Chondrocyte (in vitro differentiated cells): ENCODE measurements around the gene HCN3. TPM values are rescaled to one million over a fixed set of nuclear protein-coding genes. Genes with fewer than 3 reads are reported as not detected.
"Not testable (repeated sequence)": the region's sequence is repeated elsewhere in the genome, so short reads cannot be mapped to it uniquely, and the experiment has no call there.

Experiments used
- DNase-seq: peaks from one replicate; pipeline ENCODE4 v3.0.0; 2021; ENCODE audit warnings: mixed read lengths, low spot score
- H3K27ac Mint-ChIP-seq: one replicate; pipeline ENCODE4 v1.8.0; 2021; ENCODE audit warnings: mild to moderate bottlenecking, moderate library complexity, mixed read lengths; ENCODE audit not compliant: unreplicated experiment
- H3K27me3 Mint-ChIP-seq: 2 replicates; pipeline ENCODE4 v1.8.0; 2021; ENCODE audit warnings: low read depth, mixed read lengths
- H3K36me3 Mint-ChIP-seq: 2 replicates; pipeline ENCODE4 v1.8.0; 2021; ENCODE audit warnings: low read depth, mixed read lengths
- H3K4me1 Mint-ChIP-seq: 2 replicates; pipeline ENCODE4 v1.8.0; 2021; ENCODE audit warnings: low read depth, mild to moderate bottlenecking, mixed read lengths
- H3K4me3 Mint-ChIP-seq: one replicate; pipeline ENCODE4 v1.8.0; 2021; ENCODE audit warnings: mild to moderate bottlenecking, moderate library complexity, mixed read lengths; ENCODE audit not compliant: unreplicated experiment
- H3K9me3 Mint-ChIP-seq: 2 replicates; pipeline ENCODE4 v1.8.0; 2021; ENCODE audit warnings: low read depth, mixed read lengths
- CTCF ChIP-seq: fragments of 200-600 bp; sonication (generic); IDR thresholded peaks from 2 replicates; pipeline ENCODE4 v1.5.0; 2021; ENCODE audit warnings: antibody characterized with exemption, mild to moderate bottlenecking, moderate library complexity
- total RNA-seq: library from RNA; stranded (reverse); gene quantifications from 3 replicates; pipeline ENCODE4 v1.2.1, GENCODE V29; 2021

HCN3 gene
- total RNA-seq, 1 donor from 2014 or later = 4.3 TPM

DNA sequence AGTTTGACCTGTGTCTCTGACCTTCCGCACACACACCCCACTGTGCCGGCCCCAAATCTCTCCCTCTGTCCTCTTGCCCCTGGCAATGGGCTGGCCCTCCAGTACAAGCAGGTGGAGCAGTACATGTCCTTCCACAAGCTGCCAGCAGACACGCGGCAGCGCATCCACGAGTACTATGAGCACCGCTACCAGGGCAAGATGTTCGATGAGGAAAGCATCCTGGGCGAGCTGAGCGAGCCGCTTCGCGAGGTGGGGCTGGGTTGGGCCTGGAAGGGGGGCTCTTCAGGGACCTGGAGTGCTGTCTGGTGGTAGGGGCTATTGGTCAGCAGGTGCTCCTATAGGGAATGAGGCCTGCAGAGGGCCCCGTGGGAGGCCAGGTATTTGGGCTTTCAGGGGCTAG is 7.8 kb downstream of the HCN3 start:
- no peaks in the 10 kb centered on the region for H3K27me3 Mint-ChIP-seq
- H3K4me1 Mint-ChIP-seq = no peaks in the 10 kb centered on the region
- H3K4me3 Mint-ChIP-seq = no peak overlapping the region
- no peak for TF ChIP-seq CTCF
- no peak overlapping the region for H3K27ac Mint-ChIP-seq
- no peaks in the 10 kb centered on the region for H3K9me3 Mint-ChIP-seq
- no peak for DNase-seq
- peaks cover 4% of the 10 kb centered on the region for H3K36me3 Mint-ChIP-seq

GRCh38 chr1:155285631-155286044 is 8.4 kb downstream of the HCN3 start:
- H3K4me3 Mint-ChIP-seq = no peak overlapping the region
- no peak overlapping the region for H3K27ac Mint-ChIP-seq
- H3K4me1 Mint-ChIP-seq = no peaks in the 10 kb centered on the region
- H3K27me3 Mint-ChIP-seq = no peaks in the 10 kb centered on the region
- no peaks in the 10 kb centered on the region for H3K9me3 Mint-ChIP-seq
- DNase-seq = no peak
- no peak for TF ChIP-seq CTCF
- peaks cover 4% of the 10 kb centered on the region for H3K36me3 Mint-ChIP-seq

DNA sequence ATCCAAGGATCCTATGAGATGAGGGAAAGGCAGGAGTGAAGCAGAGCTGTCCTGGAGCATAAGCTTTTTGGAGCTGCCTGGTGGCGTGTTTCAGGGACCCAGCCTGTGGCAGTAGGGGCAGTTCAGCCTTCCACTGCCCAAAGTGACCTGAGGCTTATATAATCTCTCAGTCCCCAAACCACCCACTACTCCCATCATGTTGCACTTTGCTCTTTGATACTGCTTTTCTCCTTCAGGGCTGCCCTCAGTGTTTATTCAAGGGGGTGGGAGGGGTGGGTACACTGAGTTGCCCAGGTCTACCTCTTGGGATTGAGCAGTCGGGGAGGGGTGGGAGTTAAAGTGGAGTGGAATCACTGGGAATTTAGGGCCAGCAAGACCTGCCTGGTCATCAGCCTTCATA is 9.3 kb downstream of the HCN3 start:
- TF ChIP-seq CTCF = no peak
- Mint-ChIP-seq H3K4me3 (no peak overlapping the region), H3K27ac (no peak overlapping the region), H3K4me1 (no peaks in the 10 kb centered on the region), H3K27me3 (no peaks in the 10 kb centered on the region), H3K36me3 (peaks cover 4% of the 10 kb centered on the region), H3K9me3 (no peaks in the 10 kb centered on the region)
- DNase-seq = no peak

GRCh38 chr1:155287987-155288543 is 10.8 kb downstream of the HCN3 start:
- DNase-seq = no peak
- Mint-ChIP-seq H3K4me1 (no peaks in the 10 kb centered on the region), H3K36me3 (no peaks in the 10 kb centered on the region), H3K27me3 (no peaks in the 10 kb centered on the region), H3K27ac (no peak overlapping the region), H3K9me3 (no peaks in the 10 kb centered on the region), H3K4me3 (no peak overlapping the region)
- TF ChIP-seq CTCF = no peak

DNA sequence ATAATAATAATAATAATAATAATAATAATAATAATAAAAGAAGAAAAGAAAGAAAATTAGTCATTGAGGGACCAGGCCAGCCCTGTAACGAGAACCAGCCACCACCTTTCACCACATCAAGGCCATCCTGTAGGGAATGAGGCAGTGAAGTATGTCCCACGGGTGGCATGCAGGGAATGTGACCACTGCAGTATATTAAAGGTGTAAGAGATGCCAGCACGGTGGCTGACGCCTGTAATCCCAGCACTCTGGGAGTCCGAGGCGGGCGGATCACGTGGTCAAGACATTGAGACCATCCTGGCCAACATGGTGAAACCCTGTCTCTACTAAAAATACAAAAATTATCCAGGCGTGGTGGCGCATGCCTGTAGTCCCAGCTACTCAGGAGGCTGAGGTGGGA is 13.7 kb downstream of the HCN3 start:
- H3K4me1 Mint-ChIP-seq, H3K36me3 Mint-ChIP-seq, H3K27ac Mint-ChIP-seq, DNase-seq, H3K4me3 Mint-ChIP-seq, H3K9me3 Mint-ChIP-seq, H3K27me3 Mint-ChIP-seq: not testable (repeated sequence)

DNA sequence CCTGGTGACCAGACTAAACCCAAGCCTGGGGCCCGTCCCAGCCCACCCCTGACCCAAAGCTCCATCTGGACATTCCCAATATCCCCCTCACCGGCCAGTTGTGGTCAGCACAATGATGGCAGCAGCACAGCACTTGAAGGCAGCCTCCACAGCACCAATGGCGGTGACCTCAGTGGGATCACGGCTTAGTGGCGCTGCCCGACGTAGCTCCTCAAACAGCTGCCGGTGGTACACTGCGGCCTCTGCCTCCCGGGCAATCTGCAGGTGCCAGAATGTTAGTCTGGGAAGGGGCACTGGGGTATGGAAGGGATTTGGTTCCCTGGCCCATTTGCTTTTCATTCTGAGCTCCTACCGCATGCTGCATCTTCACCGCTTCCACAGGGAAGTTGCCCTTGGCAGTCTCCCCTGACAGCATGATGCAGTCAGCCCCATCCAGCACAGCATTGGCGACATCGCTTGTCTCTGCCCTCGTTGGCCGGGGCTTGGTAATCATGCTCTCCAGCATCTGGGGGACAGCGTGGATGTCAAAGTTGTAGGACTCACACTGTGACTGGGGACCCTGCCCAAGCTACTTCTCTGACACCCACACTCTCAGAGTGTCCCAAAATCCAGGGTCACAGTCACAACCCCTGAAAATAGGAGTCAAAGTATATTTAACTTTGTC is 16.0 kb downstream of the HCN3 start:
- Mint-ChIP-seq H3K27me3 (peaks cover 4% of the 10 kb centered on the region), H3K27ac (no peak overlapping the region), H3K4me3 (no peak overlapping the region), H3K4me1 (no peaks in the 10 kb centered on the region), H3K9me3 (no peaks in the 10 kb centered on the region), H3K36me3 (no peaks in the 10 kb centered on the region)
- no peak for DNase-seq
- TF ChIP-seq CTCF = no peak
